Panc1 (cell line): ENCODE measurements around the gene PHF20. TPM values are rescaled to one million over a fixed set of nuclear protein-coding genes. Genes with fewer than 3 reads are reported as not detected.

ENCODE experiments used
- ATAC-seq: fragments of 200-7000 bp; cut with Tn5 transposase; 2 replicates; pipeline ENCODE4 v1.9.1; 2020; ENCODE audit warnings: mild to moderate bottlenecking, moderate library complexity
- BruUV-seq: library from RNA; stranded (reverse); fragments of 400-500 nt; replicated peaks from 2 replicates; lab custom pipeline; 2021; lab: Mats Ljungman, UMichigan
- CTCF ChIA-PET: fragments of 300-600 bp; sonication (Branson Sonifier 250); formaldehyde crosslinking; loops from one replicate; lab custom pipeline; 2022; ENCODE audit warnings: antibody characterized with exemption; lab: Charles Lee
- POLR2A ChIA-PET: fragments of 300-600 bp; sonication (Branson Sonifier 250); formaldehyde crosslinking; loops from one replicate; lab custom pipeline; 2022; ENCODE audit warnings: antibody characterized with exemption; lab: Charles Lee
- DNase-seq: peaks from one replicate; pipeline ENCODE4 v3.0.0-alpha.2; 2010; ENCODE audit warnings: low read depth, low spot score
- H3K27ac ChIP-seq: 2 replicates; pipeline ENCODE4 v1.5.1; 2011; ENCODE audit warnings: mild to moderate bottlenecking, low read length, inconsistent platforms
- H3K27me3 ChIP-seq: fragments of 200-500 bp; sonication (Bioruptor generic); 2 replicates; pipeline ENCODE4 v1.6.0; 2014; ENCODE audit warnings: low read length, inconsistent platforms; ENCODE audit not compliant: control insufficient read depth, insufficient read depth
- H3K36me3 ChIP-seq: fragments of 200-500 bp; sonication (Bioruptor generic); 2 replicates; pipeline ENCODE4 v1.5.1; 2014; ENCODE audit warnings: inconsistent platforms, mild to moderate bottlenecking, low read length, moderate library complexity; ENCODE audit not compliant: control insufficient read depth, insufficient read depth
- H3K4me1 ChIP-seq: 2 replicates; pipeline ENCODE4 v1.5.1; 2011; ENCODE audit warnings: inconsistent platforms, mild to moderate bottlenecking, low read length, moderate library complexity; ENCODE audit not compliant: control insufficient read depth, insufficient read depth
- H3K4me3 ChIP-seq, 2 experiments: 2 replicates each; pipeline ENCODE4 v1.5.1; 2011 to 2012; ENCODE audit warnings: low read depth in 2 of 2, low read length in 2 of 2, mild to moderate bottlenecking in 2 of 2, inconsistent platforms in 1 of 2, moderate library complexity in 1 of 2
- H3K9me3 ChIP-seq: fragments of 200-500 bp; sonication (Bioruptor generic); 2 replicates; pipeline ENCODE4 v1.5.1; 2014; ENCODE audit warnings: low read depth, mild to moderate bottlenecking, inconsistent platforms, low read length, moderate library complexity; ENCODE audit not compliant: control insufficient read depth, insufficient read depth
- CTCF ChIP-seq: fragments of 450-650 bp; IDR thresholded peaks from 2 replicates; pipeline ENCODE4 v1.5.1; 2017; ENCODE audit warnings: mild to moderate bottlenecking
- POLR2AphosphoS5 ChIP-seq: IDR thresholded peaks from 2 replicates; pipeline ENCODE4 v1.6.1; 2012; ENCODE audit warnings: mild to moderate bottlenecking, low read depth, low read length, moderate library complexity
- REST ChIP-seq, 2 experiments: IDR thresholded peaks; 2 replicates each; pipeline ENCODE4 v1.6.1; 2011 to 2012; ENCODE audit warnings: low read depth in 2 of 2, control low read depth in 1 of 2, low read length in 1 of 2, mild to moderate bottlenecking in 1 of 2, moderate library complexity in 1 of 2; ENCODE audit not compliant: insufficient read depth in 1 of 2
- SIN3A ChIP-seq: IDR thresholded peaks from 2 replicates; pipeline ENCODE4 v1.6.1; 2012; ENCODE audit warnings: low read depth, mild to moderate bottlenecking, low read length, moderate library complexity, borderline replicate concordance; ENCODE audit not compliant: insufficient read depth
- TCF7L2 ChIP-seq: IDR thresholded peaks from 2 replicates; pipeline ENCODE4 v1.6.1; 2011; ENCODE audit warnings: mild to moderate bottlenecking, low read depth, low read length, inconsistent platforms
- in situ Hi-C: cut with HindIII; loops from 2 replicates; pipeline ENCODE4 v1.10.0; 2016; ENCODE audit warnings: low sequenced_read_pairs, low pct_unique_long_range_greater_than_20kb
- intact Hi-C: fragments of 100-400 bp; cut with micrococcal nuclease; formaldehyde crosslinking; loops from one replicate; pipeline ENCODE4 v1.10.0; 2022; ENCODE audit not compliant: unreplicated experiment
- total RNA-seq: library from RNA; stranded (reverse); gene quantifications from one replicate; pipeline ENCODE4 v1.2.1, GENCODE V29; 2021; ENCODE audit not compliant: unreplicated experiment

Gene PHF20
- total RNA-seq, 1 experiment from 2014 or later: 51.5 TPM

DNA sequence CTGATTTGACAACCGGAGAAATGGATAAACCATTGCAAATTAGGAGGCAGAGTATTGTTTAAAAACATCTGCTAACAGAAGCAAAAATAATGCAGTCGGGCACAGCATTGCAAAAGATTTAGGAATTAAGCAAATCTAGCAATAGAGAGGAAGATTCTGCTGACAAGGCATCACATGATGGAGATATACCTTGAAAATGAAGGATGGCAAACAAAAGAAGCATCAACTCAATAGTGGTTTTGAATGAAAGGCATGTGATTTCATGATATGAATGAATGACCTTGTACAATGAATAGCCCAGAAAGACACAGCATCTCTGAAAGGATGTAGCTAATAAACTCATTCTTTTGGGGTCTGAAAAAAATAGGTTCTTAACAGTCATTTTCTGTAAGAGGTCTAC is 21.2 kb upstream of the PHF20 start:
- Histone ChIP-seq H3K4me1 (no peaks in the 10 kb centered on the region), H3K27me3 (no peaks in the 10 kb centered on the region; the same call in 1 of the 2 replicates), H3K4me3 (no peak overlapping the region), H3K27ac (no peak overlapping the region), H3K36me3 (no peaks in the 10 kb centered on the region), H3K9me3 (no peaks in the 10 kb centered on the region)
- CTCF ChIA-PET: no interaction called here
- TF ChIP-seq TCF7L2 (no peak), POLR2AphosphoS5 (no peak), SIN3A (no peak), CTCF (no peak), REST (IDR thresholded peaks at IDR 0.05; ENCODE audit: insufficient read depth in 1 of 2, low read depth in 2 of 2, low read length in 1 of 2) (no peak)
- in situ Hi-C loops: no loop called here
- intact Hi-C loops: no loop called here
- no peak for DNase-seq
- BruUV-seq: no TSS peak
- ATAC-seq: no peak
- POLR2A ChIA-PET: no interaction called here

DNA sequence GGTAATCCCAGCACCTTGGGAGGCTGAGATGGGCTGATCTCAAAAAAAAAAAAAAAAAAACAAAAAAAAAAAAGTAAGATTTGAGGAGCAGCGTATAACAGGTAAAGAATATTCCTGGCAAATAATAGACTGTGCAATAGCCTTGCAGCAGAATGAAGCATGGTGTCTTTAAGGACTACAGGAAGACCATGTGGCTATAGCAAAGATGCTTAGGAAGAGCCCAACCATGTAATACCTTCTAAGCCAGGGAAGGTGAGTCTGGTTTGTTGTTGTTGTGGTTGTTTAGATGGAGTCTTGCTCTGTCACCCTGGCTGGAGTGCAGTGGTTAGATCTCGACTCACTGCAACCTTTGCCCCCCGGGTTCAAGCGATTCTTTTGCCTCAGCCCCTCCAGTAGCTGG is 15.4 kb upstream of the PHF20 start:
- CTCF ChIA-PET: no interaction called here
- BruUV-seq: no TSS peak
- Histone ChIP-seq H3K27ac (no peak overlapping the region), H3K36me3 (no peaks in the 10 kb centered on the region), H3K27me3 (no peaks in the 10 kb centered on the region), H3K9me3 (no peaks in the 10 kb centered on the region), H3K4me1 (no peaks in the 10 kb centered on the region), H3K4me3 (no peak overlapping the region)
- POLR2A ChIA-PET: interaction anchor here (1.4 kb wide), 1 partner anchor 14 kb away, joined by 7 read pairs; the partner anchor contains the start of gene RBM39
- TF ChIP-seq POLR2AphosphoS5 (no peak), REST (IDR thresholded peaks at IDR 0.05; ENCODE audit: insufficient read depth in 1 of 2, low read depth in 2 of 2, low read length in 1 of 2) (no peak), TCF7L2 (no peak)
- ATAC-seq: no peak
- in situ Hi-C loops: no loop called here
- no peak for DNase-seq
- intact Hi-C loops: no loop called here
